Activated CD4-positive, alpha-beta T cell treated with anti-CD3 and anti-CD28 coated beads, Interleukin-2, amount 50 U/mL, for 24 hours (primary cell): Measurements from ENCODE around the gene LRRC28.

ENCODE experiments used
- DNase-seq, 2 donors: peaks; one replicate each; pipeline ENCODE4 v3.0.0-alpha.2; 2020; ENCODE audit warnings: low read depth in 1 of 2, low spot score in 1 of 2

LRRC28 gene

GRCh38 chr15:99305761-99306505 is 54.7 kb downstream of the LRRC28 start:
- no peak for DNase-seq

- DNase-seq = no peak
Observed at GRCh38 chr15:99306694-99307338, 55.5 kb downstream of the LRRC28 start.

GRCh38 chr15:99307735-99308134 is 56.5 kb downstream of the LRRC28 start:
- no peak for DNase-seq

- no peak for DNase-seq
Observed at GRCh38 chr15:99310745-99311144, 59.5 kb downstream of the LRRC28 start.

- no peak for DNase-seq
Observed at GRCh38 chr15:99312228-99312627, 60.9 kb downstream of the LRRC28 start.

GRCh38 chr15:99312794-99313193 is 61.5 kb downstream of the LRRC28 start:
- no peak for DNase-seq

GRCh38 chr15:99315636-99316035 is 64.4 kb downstream of the LRRC28 start:
- DNase-seq = no peak

GRCh38 chr15:99320374-99321215 is 69.3 kb downstream of the LRRC28 start:
- no peak for DNase-seq

- DNase-seq = no peak
Observed at GRCh38 chr15:99321468-99321867, 70.2 kb downstream of the LRRC28 start.

- no peak for DNase-seq
Observed at GRCh38 chr15:99322643-99323405, 71.5 kb downstream of the LRRC28 start.

GRCh38 chr15:99324082-99324620 is 72.9 kb downstream of the LRRC28 start:
- no peak for DNase-seq

- no peak for DNase-seq
Observed at GRCh38 chr15:99324700-99325099, 73.4 kb downstream of the LRRC28 start.

GRCh38 chr15:99326235-99326634 is 75.0 kb downstream of the LRRC28 start:
- DNase-seq = no peak

GRCh38 chr15:99328106-99329072 is 77.1 kb downstream of the LRRC28 start:
- no peak for DNase-seq

GRCh38 chr15:99331381-99331780 is 80.1 kb downstream of the LRRC28 start:
- no peak for DNase-seq

- DNase-seq = no peak
Observed at GRCh38 chr15:99333413-99333812, 82.1 kb downstream of the LRRC28 start.

GRCh38 chr15:99333981-99334380 is 82.7 kb downstream of the LRRC28 start:
- DNase-seq = no peak

- DNase-seq = no peak
Observed at GRCh38 chr15:99335508-99335907, 84.2 kb downstream of the LRRC28 start.

- DNase-seq = no peak
Observed at GRCh38 chr15:99336794-99337193, 85.5 kb downstream of the LRRC28 start.

GRCh38 chr15:99340347-99340746 is 89.1 kb downstream of the LRRC28 start:
- DNase-seq = no peak
